GM21737 (cell line): ENCODE measurements around the gene EVC2.
"Not testable (repeated sequence)": the region's sequence is repeated elsewhere in the genome, so short reads cannot be mapped to it uniquely, and the experiment has no call there.

Experiments
- ATAC-seq: cut with Tn5 transposase; IDR thresholded peaks from one replicate; pipeline ENCODE4 v1.9.1; 2021; ENCODE audit warnings: mild to moderate bottlenecking, moderate library complexity; ENCODE audit not compliant: unreplicated experiment

The EVC2 gene

GRCh38 chr4:5742968-5743367, 34.6 kb upstream of the EVC2 start:
- no peak for ATAC-seq

- no peak for ATAC-seq
These were observed 34.0 kb upstream of the EVC2 start for GRCh38 chr4:5742388-5742787.

DNA sequence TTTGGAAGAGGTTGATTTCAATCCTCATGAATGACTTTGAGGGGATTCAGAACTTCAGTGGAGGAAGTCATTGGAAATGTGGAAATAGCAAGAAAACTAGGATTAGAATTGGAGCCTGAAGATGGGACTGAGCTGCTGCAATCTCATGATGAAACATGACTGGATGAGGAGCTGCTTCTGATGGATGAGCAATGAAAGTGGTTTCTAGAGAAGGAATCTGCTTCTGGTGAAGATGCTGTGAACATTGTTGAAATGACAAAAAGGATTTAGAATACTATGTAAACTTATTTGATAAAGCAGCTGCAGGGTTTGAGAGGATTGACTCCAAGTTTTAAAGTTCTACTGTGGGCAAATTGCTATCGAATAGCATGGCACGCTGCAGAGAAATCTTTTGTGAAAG, 29.7 kb upstream of the EVC2 start:
- ATAC-seq = no peak

DNA sequence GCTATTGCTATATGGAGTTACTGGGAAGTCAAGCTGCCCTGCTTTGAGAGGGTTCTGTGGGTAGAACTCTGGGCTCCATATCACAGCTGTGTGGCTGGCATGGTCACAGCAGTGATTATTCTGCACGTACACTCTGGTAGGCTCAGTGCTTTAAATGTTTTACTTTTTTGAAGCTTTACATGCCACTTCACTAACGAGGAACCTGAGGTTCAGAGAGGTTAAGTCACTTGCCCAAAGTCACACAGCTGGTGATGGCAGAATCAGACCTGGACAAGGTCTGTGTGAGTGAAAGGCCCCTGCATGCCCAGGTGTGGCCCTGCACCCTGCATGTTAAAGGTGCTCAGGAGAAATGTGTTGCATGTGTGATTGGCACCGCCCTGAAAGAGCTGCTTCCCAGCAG, 27.1 kb upstream of the EVC2 start:
- no peak for ATAC-seq

- ATAC-seq = no peak
These were observed 26.5 kb upstream of the EVC2 start for GRCh38 chr4:5734853-5735252.

GRCh38 chr4:5732158-5732557, 23.8 kb upstream of the EVC2 start:
- ATAC-seq = no peak

- no peak for ATAC-seq
These were observed 22.9 kb upstream of the EVC2 start for GRCh38 chr4:5730993-5731990.

DNA sequence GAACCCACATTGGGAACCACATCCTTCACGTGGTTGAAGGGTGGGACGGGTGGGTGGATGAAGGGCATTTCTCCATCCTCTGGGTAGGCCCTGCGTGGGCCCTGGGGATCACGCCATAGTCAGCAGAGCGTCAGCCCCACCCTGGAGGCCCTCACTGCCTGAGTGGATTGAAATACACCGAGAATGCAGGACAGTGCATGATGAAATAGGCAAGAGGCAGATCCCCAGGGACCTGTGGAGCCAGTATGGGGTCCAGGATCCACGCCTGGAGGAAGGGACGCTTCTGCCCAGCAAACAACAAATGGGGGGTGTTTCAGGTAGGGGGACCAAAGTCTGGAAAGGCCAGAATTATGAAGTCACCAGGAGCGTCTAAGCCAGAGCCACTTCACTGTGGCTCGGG, 22.1 kb upstream of the EVC2 start:
- no peak for ATAC-seq

DNA sequence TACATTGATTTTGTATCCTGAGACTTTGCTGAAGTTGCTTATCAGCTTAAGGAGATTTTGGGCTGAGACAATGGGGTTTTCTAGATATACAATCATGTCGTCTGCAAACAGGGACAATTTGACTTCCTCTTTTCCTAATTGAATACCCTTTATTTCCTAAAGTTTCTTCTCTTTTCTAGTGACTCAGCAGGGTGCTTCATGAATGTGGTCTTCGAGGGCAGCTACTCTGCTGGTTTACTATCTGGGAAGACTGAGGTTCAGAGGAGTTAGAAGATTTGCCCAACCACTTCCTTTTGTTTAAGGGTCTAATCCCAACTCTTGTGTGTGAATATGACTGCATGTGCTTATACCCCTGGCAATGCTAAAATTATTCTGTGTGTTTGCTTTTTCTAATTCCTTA, 20.1 kb upstream of the EVC2 start:
- not testable (repeated sequence) for ATAC-seq

- no peak for ATAC-seq
These were observed 16.0 kb upstream of the EVC2 start for GRCh38 chr4:5724377-5724776.

GRCh38 chr4:5722328-5722727, 14.0 kb upstream of the EVC2 start:
- ATAC-seq = no peak

DNA sequence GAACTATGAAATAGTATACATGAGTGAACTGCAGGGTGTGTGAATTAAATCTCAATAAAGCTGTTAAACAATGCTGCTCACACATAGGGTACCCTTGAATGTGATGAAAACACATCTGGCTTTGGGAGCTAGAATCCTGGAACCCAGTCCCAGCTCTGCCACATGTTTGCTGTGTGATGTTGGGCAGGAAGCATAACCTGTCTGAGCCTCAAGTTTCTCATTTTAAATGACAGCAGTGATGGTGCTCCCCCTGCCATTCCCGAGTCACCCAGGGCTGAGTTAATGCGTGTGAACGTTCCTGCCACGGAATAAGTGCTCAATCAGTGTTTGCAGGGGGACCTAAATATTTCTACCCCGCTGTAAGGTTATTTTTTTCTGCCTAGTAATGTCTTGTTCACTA, 13.6 kb upstream of the EVC2 start:
- ATAC-seq = no peak

- ATAC-seq = no peak
These were observed 12.6 kb upstream of the EVC2 start for GRCh38 chr4:5720980-5721379.

DNA sequence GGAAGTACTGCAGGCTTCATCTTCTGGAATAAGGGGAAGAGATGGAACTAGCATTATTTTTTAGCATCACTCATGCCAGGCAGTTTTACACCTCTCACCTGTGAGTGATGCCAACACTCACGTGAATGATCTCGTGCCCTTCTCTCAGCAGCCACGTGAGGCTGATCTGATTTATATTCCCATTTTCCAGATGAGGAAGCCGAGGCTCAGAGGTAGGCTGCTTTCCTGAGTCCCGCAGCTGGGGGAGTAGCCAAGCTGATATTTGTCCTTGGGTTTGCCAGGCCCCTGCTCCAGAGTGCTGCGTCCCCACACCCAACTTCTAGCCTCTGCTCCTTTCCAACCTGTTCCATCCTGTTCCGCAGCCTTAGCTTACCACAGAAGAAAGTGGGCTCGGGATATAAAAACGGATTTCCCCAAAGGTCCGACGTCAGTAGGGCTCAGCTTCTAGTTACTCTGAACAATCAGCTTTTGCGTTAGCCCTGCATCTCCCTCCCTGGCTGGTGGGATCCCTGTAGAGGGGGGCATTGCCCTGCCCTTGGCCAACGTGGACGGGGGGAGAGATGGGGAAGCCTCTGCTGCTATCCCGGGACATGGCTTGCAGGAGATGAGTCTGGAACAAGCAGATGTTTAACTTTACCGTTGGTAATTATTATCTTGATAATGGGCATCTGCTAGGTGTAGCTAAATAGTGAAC, 11.9 kb upstream of the EVC2 start:
- no peak for ATAC-seq

DNA sequence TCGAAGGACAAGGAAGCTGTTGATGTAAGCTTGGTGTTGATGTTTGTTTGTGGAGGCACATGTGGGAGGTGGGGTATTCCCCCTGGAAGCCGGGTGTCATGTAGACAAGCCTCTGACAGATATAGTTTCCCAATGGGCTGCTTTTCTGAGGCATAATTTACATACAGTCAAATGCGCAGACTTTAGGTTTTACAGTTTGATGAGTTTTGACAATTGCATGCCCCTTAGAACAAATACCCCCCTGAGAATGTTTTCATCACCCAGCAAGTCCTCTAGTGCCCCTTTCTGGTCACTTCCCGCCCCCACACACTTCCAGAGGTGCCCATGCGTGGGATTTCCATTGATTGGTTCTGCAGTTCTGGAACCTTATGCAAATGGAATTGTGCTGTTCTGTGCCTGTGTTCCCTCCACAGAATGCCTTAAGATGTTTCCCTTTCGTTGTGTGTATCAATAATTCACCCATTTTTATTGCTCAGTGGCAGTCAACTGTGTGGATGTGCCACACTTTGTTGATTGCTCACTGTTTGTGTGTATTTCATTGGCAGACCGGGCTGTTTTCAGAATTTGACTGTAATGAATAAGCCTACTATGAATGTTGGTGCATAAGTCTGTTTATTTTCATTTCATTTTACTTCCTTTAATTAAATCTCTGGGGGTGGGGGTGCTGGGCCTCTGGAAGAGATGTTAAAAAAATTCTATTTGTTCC, 11.1 kb upstream of the EVC2 start:
- no peak for ATAC-seq

DNA sequence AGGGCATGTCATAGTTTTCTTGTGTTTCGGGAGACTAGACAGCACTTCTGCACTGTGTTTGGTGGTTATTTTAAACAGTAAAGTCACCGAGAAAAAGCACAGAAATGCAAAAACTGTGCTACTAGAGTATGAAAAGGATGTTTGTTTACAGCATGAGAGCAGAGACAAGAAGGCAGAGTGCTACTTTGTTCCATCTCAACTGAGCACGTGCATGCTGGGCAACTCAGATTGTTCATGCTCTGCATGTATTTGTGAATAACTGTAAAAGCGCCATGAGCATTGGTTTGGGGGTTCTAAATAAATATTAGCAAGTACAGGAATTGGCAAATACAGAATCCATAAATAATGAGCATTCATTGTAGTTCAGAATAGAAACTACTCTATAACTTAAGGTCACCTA, 10.1 kb upstream of the EVC2 start:
- no peak for ATAC-seq

GRCh38 chr4:5717449-5718158, 9.2 kb upstream of the EVC2 start:
- no peak for ATAC-seq

DNA sequence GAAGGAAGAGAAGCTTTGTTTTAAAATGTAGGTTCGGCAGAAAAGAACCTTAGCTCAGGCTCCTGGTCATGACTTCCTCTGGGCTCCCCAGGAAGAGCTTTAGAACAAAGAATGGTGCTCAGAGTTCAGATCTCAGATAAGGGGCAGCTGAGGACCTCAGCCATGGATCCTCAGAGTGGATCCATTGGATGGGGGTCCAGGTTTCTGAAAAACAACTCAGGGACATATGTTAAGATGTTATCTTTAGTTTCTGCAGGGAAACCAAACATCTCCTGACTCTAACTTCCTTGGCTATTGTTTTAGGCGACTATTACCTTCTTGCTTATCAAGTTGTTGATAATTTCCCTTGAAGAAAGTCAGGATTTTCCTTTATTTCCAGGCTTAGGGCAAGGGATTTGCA, 8.0 kb upstream of the EVC2 start:
- no peak for ATAC-seq

DNA sequence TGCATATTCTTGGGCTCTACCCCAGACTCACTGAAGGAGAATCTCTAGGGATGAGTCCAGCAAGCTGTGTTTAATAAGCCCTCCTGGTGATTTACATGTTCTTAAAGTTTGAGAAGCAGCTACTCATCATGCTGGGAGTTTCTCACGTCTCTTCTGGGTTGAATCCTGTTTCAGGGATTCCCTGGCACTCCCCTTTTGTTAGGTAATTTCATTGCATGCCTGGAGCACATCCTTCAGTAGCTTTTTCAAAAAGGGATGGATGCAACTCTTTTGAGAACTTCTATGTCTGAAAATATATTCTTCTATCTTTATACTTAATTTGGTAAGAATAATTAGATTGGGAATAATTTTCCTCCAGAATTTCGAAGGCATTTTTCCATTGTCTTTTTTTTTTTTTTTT, 7.0 kb upstream of the EVC2 start:
- no peak for ATAC-seq

DNA sequence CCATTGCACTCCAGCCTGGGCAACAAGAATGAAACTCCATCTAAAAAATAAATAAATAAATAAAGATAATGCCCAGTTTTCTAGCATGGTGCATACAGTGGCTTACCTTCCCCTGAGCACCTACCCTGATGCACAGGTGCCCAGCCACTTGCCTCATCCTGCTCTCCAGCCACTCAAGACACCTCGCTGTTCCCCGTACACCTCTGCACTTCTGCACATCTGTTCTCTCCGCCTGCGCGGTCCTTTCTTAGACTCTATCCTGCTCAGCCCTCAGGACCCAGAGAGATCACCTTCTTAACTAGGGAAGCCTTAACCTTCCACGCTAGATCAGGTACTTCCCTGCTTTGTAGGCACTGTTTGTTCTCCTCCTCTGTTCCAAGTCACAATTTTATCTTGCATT, 5.5 kb upstream of the EVC2 start:
- ATAC-seq = no peak

- no peak for ATAC-seq
These were observed 4.6 kb upstream of the EVC2 start for GRCh38 chr4:5712931-5713330.
